ENCODE data around the gene SIRT6. TPM values are rescaled to one million over a fixed set of nuclear protein-coding genes. Genes with fewer than 3 reads are reported as not detected.

Gene SIRT6
- polyA plus RNA-seq, 1 donor from 2014 or later, result 42.8 TPM

GRCh38 chr19:4200940-4201542, 18.7 kb upstream of the SIRT6 start:
- TF ChIP-seq RAD21 (conservative IDR thresholded peaks at IDR 0.05), result no peak
- TF ChIP-seq, protein P1, sequence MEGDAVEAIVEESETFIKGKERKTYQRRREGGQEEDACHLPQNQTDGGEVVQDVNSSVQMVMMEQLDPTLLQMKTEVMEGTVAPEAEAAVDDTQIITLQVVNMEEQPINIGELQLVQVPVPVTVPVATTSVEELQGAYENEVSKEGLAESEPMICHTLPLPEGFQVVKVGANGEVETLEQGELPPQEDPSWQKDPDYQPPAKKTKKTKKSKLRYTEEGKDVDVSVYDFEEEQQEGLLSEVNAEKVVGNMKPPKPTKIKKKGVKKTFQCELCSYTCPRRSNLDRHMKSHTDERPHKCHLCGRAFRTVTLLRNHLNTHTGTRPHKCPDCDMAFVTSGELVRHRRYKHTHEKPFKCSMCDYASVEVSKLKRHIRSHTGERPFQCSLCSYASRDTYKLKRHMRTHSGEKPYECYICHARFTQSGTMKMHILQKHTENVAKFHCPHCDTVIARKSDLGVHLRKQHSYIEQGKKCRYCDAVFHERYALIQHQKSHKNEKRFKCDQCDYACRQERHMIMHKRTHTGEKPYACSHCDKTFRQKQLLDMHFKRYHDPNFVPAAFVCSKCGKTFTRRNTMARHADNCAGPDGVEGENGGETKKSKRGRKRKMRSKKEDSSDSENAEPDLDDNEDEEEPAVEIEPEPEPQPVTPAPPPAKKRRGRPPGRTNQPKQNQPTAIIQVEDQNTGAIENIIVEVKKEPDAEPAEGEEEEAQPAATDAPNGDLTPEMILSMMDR (IDR thresholded peaks at IDR 0.05; ENCODE audit: poor library complexity, severe bottlenecking), result no peak
- Histone ChIP-seq H3K9me3 (ENCODE audit: low read length) (no peaks in the 10 kb centered on the region), H3K36me3 (ENCODE audit: insufficient read depth, low read length) (no peaks in the 10 kb centered on the region), H3K4me2 (ENCODE audit: low read length) (no peak overlapping the region), H3K9me2 (ENCODE audit: insufficient read depth, low read length) (no peaks in the 10 kb centered on the region), H4K20me1 (ENCODE audit: insufficient read depth) (no peaks in the 10 kb centered on the region), H3F3A (ENCODE audit: insufficient read depth, low read length, poor library complexity, severe bottlenecking) (no peaks in the 10 kb centered on the region), H3K9ac (ENCODE audit: low read length) (no peak overlapping the region), H3K27me3 (ENCODE audit: insufficient read depth, low read depth, low read length) (peaks cover 38% of the 10 kb centered on the region), H3K4me3 (ENCODE audit: low read length) (no peak overlapping the region), H3K27ac (ENCODE audit: low read length) (no peak overlapping the region), H2AFZ (ENCODE audit: low read depth, low read length) (no peak overlapping the region), H3K79me2 (replicated peaks; ENCODE audit: insufficient read depth, low read length) (no peaks in the 10 kb centered on the region)

GRCh38 chr19:4199699-4200293, 17.4 kb upstream of the SIRT6 start:
- no peaks in the 10 kb centered on the region for H3K9me3 ChIP-seq (ENCODE audit: low read length)
- peaks cover 38% of the 10 kb centered on the region for H3K27me3 ChIP-seq (ENCODE audit: insufficient read depth, low read depth, low read length)
- H3K27ac ChIP-seq (ENCODE audit: low read length), result no peak overlapping the region
- H3K4me2 ChIP-seq (ENCODE audit: low read length), result no peak overlapping the region
- H2AFZ ChIP-seq (ENCODE audit: low read depth, low read length), result no peak overlapping the region
- H3K9me2 ChIP-seq (ENCODE audit: insufficient read depth, low read length), result no peaks in the 10 kb centered on the region
- H3K79me2 ChIP-seq (replicated peaks; ENCODE audit: insufficient read depth, low read length), result no peaks in the 10 kb centered on the region
- TF ChIP-seq RAD21 (conservative IDR thresholded peaks at IDR 0.05) (no peak), EZH2 (IDR thresholded peaks at IDR 0.05; ENCODE audit: borderline replicate concordance, insufficient read depth, low read length, poor library complexity, severe bottlenecking) (no peak), MXI1 (conservative IDR thresholded peaks at IDR 0.05; ENCODE audit: poor library complexity, severe bottlenecking) (no peak), TAF1 (IDR thresholded peaks at IDR 0.05; ENCODE audit: low read depth) (no peak), POLR2AphosphoS5 (IDR thresholded peaks at IDR 0.05) (no peak), EP300 (conservative IDR thresholded peaks at IDR 0.05; ENCODE audit: poor library complexity, severe bottlenecking) (no peak), SMC3 (conservative IDR thresholded peaks at IDR 0.05; ENCODE audit: poor library complexity) (no peak)
- TF ChIP-seq, protein P1 (IDR thresholded peaks at IDR 0.05; ENCODE audit: poor library complexity, severe bottlenecking), result no peak
- TF ChIP-seq, protein P2, sequence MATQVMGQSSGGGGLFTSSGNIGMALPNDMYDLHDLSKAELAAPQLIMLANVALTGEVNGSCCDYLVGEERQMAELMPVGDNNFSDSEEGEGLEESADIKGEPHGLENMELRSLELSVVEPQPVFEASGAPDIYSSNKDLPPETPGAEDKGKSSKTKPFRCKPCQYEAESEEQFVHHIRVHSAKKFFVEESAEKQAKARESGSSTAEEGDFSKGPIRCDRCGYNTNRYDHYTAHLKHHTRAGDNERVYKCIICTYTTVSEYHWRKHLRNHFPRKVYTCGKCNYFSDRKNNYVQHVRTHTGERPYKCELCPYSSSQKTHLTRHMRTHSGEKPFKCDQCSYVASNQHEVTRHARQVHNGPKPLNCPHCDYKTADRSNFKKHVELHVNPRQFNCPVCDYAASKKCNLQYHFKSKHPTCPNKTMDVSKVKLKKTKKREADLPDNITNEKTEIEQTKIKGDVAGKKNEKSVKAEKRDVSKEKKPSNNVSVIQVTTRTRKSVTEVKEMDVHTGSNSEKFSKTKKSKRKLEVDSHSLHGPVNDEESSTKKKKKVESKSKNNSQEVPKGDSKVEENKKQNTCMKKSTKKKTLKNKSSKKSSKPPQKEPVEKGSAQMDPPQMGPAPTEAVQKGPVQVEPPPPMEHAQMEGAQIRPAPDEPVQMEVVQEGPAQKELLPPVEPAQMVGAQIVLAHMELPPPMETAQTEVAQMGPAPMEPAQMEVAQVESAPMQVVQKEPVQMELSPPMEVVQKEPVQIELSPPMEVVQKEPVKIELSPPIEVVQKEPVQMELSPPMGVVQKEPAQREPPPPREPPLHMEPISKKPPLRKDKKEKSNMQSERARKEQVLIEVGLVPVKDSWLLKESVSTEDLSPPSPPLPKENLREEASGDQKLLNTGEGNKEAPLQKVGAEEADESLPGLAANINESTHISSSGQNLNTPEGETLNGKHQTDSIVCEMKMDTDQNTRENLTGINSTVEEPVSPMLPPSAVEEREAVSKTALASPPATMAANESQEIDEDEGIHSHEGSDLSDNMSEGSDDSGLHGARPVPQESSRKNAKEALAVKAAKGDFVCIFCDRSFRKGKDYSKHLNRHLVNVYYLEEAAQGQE (IDR thresholded peaks at IDR 0.05; ENCODE audit: borderline replicate concordance), result no peak
- no peak overlapping the region for H3K9ac ChIP-seq (ENCODE audit: low read length)
- H4K20me1 ChIP-seq (ENCODE audit: insufficient read depth), result no peaks in the 10 kb centered on the region
- no peak overlapping the region for H3K4me3 ChIP-seq (ENCODE audit: low read length)
- no peaks in the 10 kb centered on the region for H3K36me3 ChIP-seq (ENCODE audit: insufficient read depth, low read length)
- no peaks in the 10 kb centered on the region for H3F3A ChIP-seq (ENCODE audit: insufficient read depth, low read length, poor library complexity, severe bottlenecking)
